Stimulated activated CD8-positive, alpha-beta memory T cell treated with anti-CD3 and anti-CD28 coated beads, Interleukin-15, amount 100 ng/mL, for 4 hours (primary cell): ENCODE results near the gene SRR.

Experiments
- DNase-seq, 2 donors: peaks; one replicate each; pipeline ENCODE4 v3.0.0-alpha.2; 2020; ENCODE audit warnings: low read depth in 2 of 2

Gene SRR

GRCh38 chr17:2344528-2344927 is 40.8 kb downstream of the SRR start:
- DNase-seq = no peak

DNA sequence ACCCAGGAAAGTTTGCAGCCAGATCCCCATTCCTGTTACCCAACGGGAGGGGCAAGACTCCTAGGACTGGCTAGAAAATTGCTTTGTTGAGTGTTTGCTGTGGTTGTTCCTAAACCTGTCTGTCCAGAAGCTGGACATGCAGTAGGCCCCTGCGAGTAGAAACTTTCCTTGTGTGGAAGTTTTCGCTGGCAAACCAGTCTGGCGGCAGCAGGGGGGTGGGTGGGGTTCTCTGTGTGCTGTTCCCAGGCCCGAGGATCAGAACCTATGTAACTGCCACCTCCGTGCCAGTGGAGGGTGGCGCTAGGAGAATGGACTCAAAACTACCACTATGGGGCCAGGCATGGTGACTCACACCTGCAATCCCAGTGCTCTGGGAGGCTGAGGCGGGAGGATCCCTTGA is 42.7 kb downstream of the SRR start:
- DNase-seq = no peak

- no peak for DNase-seq
Measured at GRCh38 chr17:2347805-2348685, 44.3 kb downstream of the SRR start.

- no peak for DNase-seq
Measured at GRCh38 chr17:2351269-2351668, 47.5 kb downstream of the SRR start.

DNA sequence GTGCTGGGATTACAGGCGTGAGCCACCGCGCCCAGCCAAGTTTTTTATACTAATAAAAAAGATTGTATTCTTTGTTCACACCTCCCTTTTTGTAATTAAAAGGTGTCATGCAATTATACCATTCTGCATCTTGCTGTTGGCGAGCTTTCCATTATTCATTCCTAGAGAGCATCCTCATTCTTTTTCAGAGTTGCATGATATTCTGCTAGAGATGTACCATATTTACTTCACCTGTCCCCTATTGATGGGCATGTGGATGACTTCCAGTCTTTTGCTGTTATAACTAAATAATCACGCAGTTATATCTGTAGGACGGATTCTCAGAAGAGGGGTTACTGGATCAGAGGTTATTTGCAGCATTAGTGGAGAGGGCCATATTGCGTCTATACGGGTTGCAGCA is 50.6 kb downstream of the SRR start:
- no peak for DNase-seq

DNA sequence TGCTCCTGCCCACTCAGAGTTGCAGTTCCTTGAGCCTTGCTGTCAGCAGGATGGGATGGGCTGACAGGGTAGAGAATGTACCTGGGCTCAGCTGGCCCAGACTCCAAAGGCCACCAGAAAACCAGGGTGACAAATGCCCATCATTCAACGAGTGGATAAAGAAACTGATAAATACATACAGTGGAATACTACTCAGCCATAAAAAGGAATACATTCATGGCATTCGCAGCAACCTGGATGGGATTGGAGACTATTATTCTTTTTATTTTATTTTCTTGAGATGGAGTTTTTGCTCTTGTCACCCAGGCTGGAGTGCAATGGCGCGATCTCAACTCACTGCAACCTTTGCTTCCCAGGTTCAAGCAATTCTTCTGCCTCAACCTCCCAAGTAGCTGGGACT is 53.5 kb downstream of the SRR start:
- DNase-seq = no peak

GRCh38 chr17:2357931-2358434 is 54.2 kb downstream of the SRR start:
- DNase-seq = no peak

- DNase-seq = no peak
Measured at GRCh38 chr17:2361010-2361760, 57.4 kb downstream of the SRR start.

- DNase-seq = no peak
Measured at GRCh38 chr17:2362016-2362415, 58.3 kb downstream of the SRR start.

- no peak for DNase-seq
Measured at GRCh38 chr17:2362416-2362815, 58.7 kb downstream of the SRR start.

DNA sequence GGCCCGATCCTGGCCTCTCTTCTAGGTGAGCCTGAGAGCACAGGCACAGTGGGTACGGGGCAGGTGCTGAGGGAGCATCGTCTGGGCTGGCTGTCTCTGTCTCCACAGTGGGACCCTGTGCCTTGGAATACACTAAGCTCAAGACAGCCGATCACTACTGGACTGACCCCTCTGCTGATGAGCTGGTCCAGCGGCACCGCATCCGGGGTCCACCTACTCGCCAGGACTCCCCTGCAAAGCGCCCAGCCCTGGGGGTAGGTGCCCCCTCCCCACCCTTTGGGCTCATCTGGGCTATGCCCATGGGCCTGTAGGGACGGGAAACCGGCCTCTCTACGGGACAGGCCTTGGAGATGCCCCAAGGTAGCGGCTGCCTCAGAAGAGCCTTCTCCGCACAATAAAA is 59.1 kb downstream of the SRR start:
- DNase-seq = no peak

DNA sequence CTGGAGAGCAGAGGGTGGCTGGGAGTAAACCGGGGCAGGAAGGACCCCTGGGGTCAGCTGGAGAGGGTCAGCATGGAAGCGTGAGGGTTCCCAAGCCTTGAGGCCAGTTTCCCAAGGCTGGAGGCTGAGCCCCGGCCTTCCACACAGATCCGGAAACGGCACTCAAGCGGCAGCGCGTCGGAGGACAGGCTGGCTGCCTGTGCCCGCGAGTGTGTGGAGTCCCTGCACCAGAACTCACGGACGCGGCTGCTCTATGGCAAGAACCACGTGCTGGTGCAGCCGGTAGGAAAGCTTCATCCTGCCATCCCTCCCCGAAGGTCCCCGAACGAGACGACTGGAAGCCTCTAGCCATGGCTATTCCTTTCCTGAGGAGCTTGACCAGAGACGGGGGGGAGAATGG is 59.6 kb downstream of the SRR start:
- DNase-seq = no peak

- DNase-seq = no peak
Measured at GRCh38 chr17:2363851-2364762, 60.4 kb downstream of the SRR start.

DNA sequence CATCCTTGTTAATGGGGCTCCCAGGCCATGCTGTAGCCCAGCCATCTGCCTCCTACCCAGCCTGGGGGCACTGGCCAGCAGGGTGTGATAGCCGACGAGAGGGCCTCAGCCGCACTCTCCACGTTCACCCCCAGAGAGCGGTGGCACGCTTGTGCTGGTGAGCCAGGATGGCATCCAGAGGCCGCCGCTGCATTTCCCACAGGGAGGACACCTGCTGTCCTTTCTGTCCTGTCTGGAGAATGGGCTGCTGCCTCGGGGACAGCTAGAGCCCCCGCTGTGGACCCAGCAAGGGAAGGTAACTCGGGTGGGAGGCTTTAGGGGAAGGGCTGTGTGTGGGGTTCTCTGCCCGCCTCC is 61.0 kb downstream of the SRR start:
- DNase-seq = no peak

GRCh38 chr17:2365132-2365531 is 61.4 kb downstream of the SRR start:
- DNase-seq = no peak

- DNase-seq = no peak
Measured at GRCh38 chr17:2366747-2367494, 63.2 kb downstream of the SRR start.

DNA sequence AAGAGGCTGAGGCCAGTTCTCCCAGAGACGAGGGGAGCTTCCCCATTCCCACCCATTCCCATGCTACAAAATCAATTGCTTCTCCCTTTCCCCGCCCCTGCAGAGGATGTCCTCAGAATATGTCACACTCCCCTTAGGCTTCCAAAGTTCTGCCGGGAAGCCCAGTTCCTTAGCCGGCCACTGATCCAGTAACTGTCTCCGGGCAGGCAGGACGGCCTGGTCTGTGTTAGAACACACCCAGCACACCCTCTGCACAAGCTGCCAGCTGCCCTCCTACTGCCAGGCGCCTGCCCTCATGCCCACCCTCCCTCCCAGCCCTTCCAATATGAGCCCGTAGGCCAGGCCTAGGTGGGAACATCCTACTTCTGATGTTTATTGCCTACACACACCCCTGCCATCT is 64.6 kb downstream of the SRR start:
- DNase-seq = no peak

DNA sequence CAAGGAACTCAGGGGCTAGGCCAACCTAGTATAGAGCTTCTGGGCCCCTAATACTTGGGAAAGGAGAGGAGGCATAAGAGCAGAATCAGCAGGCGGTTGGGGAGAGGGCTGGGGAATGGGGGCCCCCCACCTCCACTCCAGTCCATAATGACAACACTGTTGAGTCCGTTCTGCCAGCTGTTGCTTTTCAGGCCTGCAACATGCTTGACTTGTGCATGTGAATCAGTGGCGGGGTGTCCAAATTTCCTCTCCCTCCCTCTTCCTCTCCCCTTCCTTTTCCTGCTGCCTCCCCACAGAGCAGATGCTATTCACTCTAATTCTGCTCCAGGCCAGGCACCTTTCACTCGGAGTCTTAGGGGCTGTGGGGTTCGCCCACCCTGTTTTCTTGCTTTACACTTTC is 65.3 kb downstream of the SRR start:
- no peak for DNase-seq

DNA sequence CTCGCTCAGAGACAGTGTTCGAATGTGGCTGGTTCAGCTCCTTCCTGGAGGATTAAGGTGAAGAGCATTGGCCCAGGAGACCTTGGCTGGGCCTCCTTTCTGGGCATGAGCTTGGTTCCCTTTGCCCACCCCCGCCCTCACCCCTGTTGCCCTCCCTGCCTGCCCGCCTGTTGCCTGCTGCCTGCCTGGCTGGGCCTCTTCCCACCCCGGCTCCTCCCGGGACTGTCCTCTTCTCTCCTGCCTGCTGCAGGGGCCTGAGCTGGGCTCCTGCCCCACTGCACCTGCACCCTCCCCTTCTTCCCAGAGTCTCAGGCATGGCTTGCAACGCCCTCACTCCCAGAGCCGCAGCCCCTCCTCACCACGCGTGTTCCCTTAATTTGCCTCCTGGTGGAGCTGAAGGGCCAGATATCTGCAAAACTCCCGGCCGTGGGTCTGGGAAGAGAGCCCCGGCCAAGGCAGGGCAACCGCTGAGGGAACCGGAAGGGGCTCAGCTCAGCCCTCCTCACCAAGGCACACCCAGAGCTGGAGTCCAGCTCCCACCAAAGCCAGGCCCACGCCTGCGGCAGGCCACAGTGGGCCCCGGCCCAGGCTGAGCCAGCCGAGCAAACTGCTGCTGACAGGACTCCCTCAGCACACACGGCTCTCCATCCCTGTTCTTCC is 65.9 kb downstream of the SRR start:
- DNase-seq = no peak

- DNase-seq = no peak
Measured at GRCh38 chr17:2370211-2370589, 66.5 kb downstream of the SRR start.
